Measurements from ENCODE around the gene WDHD1. TPM values are rescaled to one million over a fixed set of nuclear protein-coding genes. Genes with fewer than 3 reads are reported as not detected.

WDHD1 gene
- total RNA-seq, 4 donors from 2014 or later: 0.51 to 20.0 (median 3.1) TPM

- H3K9me3 ChIP-seq: no peaks in the 10 kb centered on the region
- no peaks in the 10 kb centered on the region for H3K4me1 ChIP-seq
- H3K4me3 ChIP-seq: no peak overlapping the region
- H3K27me3 ChIP-seq: no peaks in the 10 kb centered on the region
- H3K27ac ChIP-seq: no peak overlapping the region
- intact Hi-C loops (cut with DNase I; ENCODE audit: low total_unique reads): no loop called here
- no peak for DNase-seq
- H3K36me3 ChIP-seq: no peaks in the 10 kb centered on the region
- TF ChIP-seq POLR2A (IDR thresholded peaks at IDR 0.05) (no peak), CTCF (IDR thresholded peaks at IDR 0.05) (peak; percentile 43 to 65 (median 52))
Measured at GRCh38 chr14:54893151-54893760, 133.6 kb downstream of the WDHD1 start.

GRCh38 chr14:54891471-54892245 is 135.2 kb downstream of the WDHD1 start:
- DNase-seq: no peak
- no peaks in the 10 kb centered on the region for H3K4me1 ChIP-seq
- intact Hi-C loops (cut with DNase I; ENCODE audit: low total_unique reads): no loop called here
- no peaks in the 10 kb centered on the region for H3K27me3 ChIP-seq
- no peak overlapping the region for H3K4me3 ChIP-seq
- no peak overlapping the region for H3K27ac ChIP-seq
- H3K36me3 ChIP-seq: no peaks in the 10 kb centered on the region
- H3K9me3 ChIP-seq: no peaks in the 10 kb centered on the region
- TF ChIP-seq CTCF (IDR thresholded peaks at IDR 0.05) (no peak), POLR2A (IDR thresholded peaks at IDR 0.05) (no peak)

- intact Hi-C loops (cut with DNase I; ENCODE audit: low total_unique reads): no loop called here
- no peaks in the 10 kb centered on the region for H3K27me3 ChIP-seq
- H3K4me3 ChIP-seq: no peak overlapping the region
- TF ChIP-seq POLR2A (IDR thresholded peaks at IDR 0.05) (no peak), CTCF (IDR thresholded peaks at IDR 0.05) (no peak)
- H3K36me3 ChIP-seq: no peaks in the 10 kb centered on the region
- H3K27ac ChIP-seq: no peak overlapping the region
- no peaks in the 10 kb centered on the region for H3K9me3 ChIP-seq
- DNase-seq: no peak
- no peaks in the 10 kb centered on the region for H3K4me1 ChIP-seq
Measured at GRCh38 chr14:54890788-54891187, 136.1 kb downstream of the WDHD1 start.

- intact Hi-C loops (cut with DNase I; ENCODE audit: low total_unique reads): no loop called here
- Histone ChIP-seq H3K27me3 (no peaks in the 10 kb centered on the region), H3K9me3 (no peaks in the 10 kb centered on the region), H3K4me3 (no peak overlapping the region), H3K27ac (no peak overlapping the region), H3K4me1 (no peaks in the 10 kb centered on the region), H3K36me3 (no peaks in the 10 kb centered on the region)
- TF ChIP-seq POLR2A (IDR thresholded peaks at IDR 0.05): no peak
- no peak for TF ChIP-seq CTCF (IDR thresholded peaks at IDR 0.05)
- no peak for DNase-seq
Measured at GRCh38 chr14:54889919-54890318, 137.0 kb downstream of the WDHD1 start.

Other genes with a start within 250 kb of the WDHD1 start
- 10 to 100 TPM in 1 of 4 donors, 1 to 10 TPM in 3; 3.2 to 10.6 (median 4.1) TPM for gene GCH1, start 124.3 kb downstream of the WDHD1 start, total RNA-seq
- gene SOCS4, start 137 bp upstream of the WDHD1 start, total RNA-seq: 10 to 100 TPM; 10.2 to 36.4 (median 22.4) TPM
- gene MAPK1IP1L, start 24.5 kb upstream of the WDHD1 start, total RNA-seq: 10 to 100 TPM in 3 of 4 donors, 1 to 10 TPM in 1; 8.5 to 88.7 (median 27.9) TPM
- 100 to 1,000 TPM in 3 of 4 donors, 10 to 100 TPM in 1; 71.9 to 486 (median 216) TPM for gene LGALS3, start 102.2 kb upstream of the WDHD1 start, total RNA-seq
- gene DLGAP5, start 164.5 kb upstream of the WDHD1 start, total RNA-seq: 10 to 100 TPM in 1 of 4 donors, under 1 TPM in 1, not detected in 2; 0.29 to 22.1 TPM
- gene FBXO34, start 244.3 kb upstream of the WDHD1 start, total RNA-seq: 10 to 100 TPM; 15.9 to 47.4 (median 20.3) TPM

Measured in uterus (tissue), 4 donors.